Kidney epithelial cell (primary cell): ENCODE data around the gene LRRC40. TPM values are rescaled to one million over a fixed set of nuclear protein-coding genes. Genes with fewer than 3 reads are reported as not detected.
"Not testable (repeated sequence)": the region's sequence is repeated elsewhere in the genome, so short reads cannot be mapped to it uniquely, and the experiment has no call there.

Experiments
- DNase-seq: peaks from one replicate; pipeline ENCODE4 v3.0.0-alpha.2; 2010; ENCODE audit warnings: low read depth
- H3K27me3 ChIP-seq: 2 replicates; pipeline ENCODE4 v1.6.0; 2011; ENCODE audit warnings: low read length; ENCODE audit not compliant: control insufficient read depth, insufficient read depth
- H3K36me3 ChIP-seq: 2 replicates; pipeline ENCODE4 v1.5.1; 2011; ENCODE audit warnings: low read length; ENCODE audit not compliant: control insufficient read depth, insufficient read depth
- H3K4me3 ChIP-seq: 2 replicates; pipeline ENCODE4 v1.5.1; 2011; ENCODE audit warnings: low read depth, mild to moderate bottlenecking, control low read depth, low read length
- total RNA-seq: library from RNA; depleted of rRNA; stranded (reverse); fragments of >200 nt; gene quantifications from 2 replicates; pipeline ENCODE4 v1.2.3, GENCODE V29; 2015
- TF ChIP-seq, protein P1 (sequence below): IDR thresholded peaks from 2 replicates; pipeline ENCODE4 v1.5.1; 2011; ENCODE audit warnings: mild to moderate bottlenecking, moderate library complexity, low read length, control low read depth, inconsistent platforms; ENCODE audit not compliant: insufficient read depth, poor library complexity, severe bottlenecking

The LRRC40 gene
- total RNA-seq, 1 donor from 2014 or later, result 26.5 TPM

GRCh38 chr1:70202173-70202758 is 3.1 kb downstream of the LRRC40 start:
- Histone ChIP-seq H3K27me3 (no peaks in the 10 kb centered on the region), H3K36me3 (no peaks in the 10 kb centered on the region), H3K4me3 (no peak overlapping the region)
- TF ChIP-seq, protein P1, sequence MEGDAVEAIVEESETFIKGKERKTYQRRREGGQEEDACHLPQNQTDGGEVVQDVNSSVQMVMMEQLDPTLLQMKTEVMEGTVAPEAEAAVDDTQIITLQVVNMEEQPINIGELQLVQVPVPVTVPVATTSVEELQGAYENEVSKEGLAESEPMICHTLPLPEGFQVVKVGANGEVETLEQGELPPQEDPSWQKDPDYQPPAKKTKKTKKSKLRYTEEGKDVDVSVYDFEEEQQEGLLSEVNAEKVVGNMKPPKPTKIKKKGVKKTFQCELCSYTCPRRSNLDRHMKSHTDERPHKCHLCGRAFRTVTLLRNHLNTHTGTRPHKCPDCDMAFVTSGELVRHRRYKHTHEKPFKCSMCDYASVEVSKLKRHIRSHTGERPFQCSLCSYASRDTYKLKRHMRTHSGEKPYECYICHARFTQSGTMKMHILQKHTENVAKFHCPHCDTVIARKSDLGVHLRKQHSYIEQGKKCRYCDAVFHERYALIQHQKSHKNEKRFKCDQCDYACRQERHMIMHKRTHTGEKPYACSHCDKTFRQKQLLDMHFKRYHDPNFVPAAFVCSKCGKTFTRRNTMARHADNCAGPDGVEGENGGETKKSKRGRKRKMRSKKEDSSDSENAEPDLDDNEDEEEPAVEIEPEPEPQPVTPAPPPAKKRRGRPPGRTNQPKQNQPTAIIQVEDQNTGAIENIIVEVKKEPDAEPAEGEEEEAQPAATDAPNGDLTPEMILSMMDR, result no peak
- no peak for DNase-seq

GRCh38 chr1:70200065-70200464 is 5.3 kb downstream of the LRRC40 start:
- no peak overlapping the region for H3K4me3 ChIP-seq
- no peak for DNase-seq
- H3K36me3 ChIP-seq, result no peaks in the 10 kb centered on the region
- no peaks in the 10 kb centered on the region for H3K27me3 ChIP-seq
- TF ChIP-seq, protein P1, result no peak

DNA sequence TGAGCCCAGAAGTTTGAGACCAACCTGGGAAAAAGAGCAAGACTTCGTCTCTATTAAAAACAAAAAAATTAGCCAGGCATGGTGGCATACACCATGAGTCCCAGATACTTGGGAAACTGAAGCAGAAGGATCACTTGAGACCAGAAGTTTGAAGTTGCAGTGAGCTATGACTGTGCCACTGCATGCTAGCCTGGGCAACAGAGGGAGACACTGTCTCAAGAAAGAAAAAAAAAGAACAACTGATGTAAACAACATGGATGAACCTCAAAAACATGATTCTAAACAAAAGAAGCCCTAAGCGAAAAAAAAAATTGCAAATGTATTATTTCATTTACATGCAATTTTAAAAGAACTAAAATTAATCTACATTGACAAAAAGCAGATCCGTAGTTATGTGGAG is 9.0 kb downstream of the LRRC40 start:
- Histone ChIP-seq H3K4me3 (no peak overlapping the region), H3K36me3 (no peaks in the 10 kb centered on the region), H3K27me3 (no peaks in the 10 kb centered on the region)
- TF ChIP-seq, protein P1, result no peak
- DNase-seq, result no peak

- TF ChIP-seq, protein P1, result no peak
- no peak overlapping the region for H3K4me3 ChIP-seq
- DNase-seq, result no peak
- H3K27me3 ChIP-seq, result no peaks in the 10 kb centered on the region
- no peaks in the 10 kb centered on the region for H3K36me3 ChIP-seq
Observed at GRCh38 chr1:70195342-70195741, 10.0 kb downstream of the LRRC40 start.

DNA sequence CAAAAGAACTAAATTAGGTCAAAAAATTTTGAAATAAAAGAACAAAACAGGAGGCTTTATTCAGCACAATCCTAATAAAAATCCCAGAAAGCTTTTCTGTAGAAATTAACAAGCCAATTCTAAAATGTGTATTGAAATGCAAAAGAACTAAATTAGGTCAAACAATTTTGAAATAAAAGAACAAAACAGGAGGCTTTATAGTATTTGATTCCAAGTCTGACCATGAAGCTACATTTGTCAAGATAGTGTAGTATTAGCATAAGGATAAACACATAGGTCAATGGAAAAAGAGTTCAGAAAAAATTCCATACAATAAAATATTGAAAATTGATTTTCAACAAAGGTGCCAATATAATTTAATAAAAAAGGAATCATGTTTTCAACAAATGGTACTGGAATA is 10.8 kb downstream of the LRRC40 start:
- H3K36me3 ChIP-seq, result no peaks in the 10 kb centered on the region
- TF ChIP-seq, protein P1, result no peak
- no peaks in the 10 kb centered on the region for H3K27me3 ChIP-seq
- no peak overlapping the region for H3K4me3 ChIP-seq
- DNase-seq, result no peak

DNA sequence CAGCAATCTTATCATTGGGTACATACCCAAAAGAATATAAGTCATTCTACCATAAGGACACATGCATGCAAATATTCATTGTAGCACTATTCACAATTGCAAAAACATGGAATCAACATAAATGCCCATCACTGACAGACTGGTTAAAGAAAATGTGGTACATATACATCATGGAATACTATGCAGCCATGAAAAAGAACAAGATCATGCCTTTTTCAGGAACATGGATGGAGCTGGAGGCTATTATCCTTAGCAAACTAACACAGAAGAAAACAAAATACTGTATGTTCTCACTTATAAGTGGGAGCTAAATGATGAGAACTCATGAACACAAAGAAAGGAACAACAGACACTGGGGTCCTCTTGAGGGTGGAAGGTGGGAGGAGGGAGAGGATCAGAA is 12.9 kb downstream of the LRRC40 start:
- H3K4me3 ChIP-seq, H3K36me3 ChIP-seq, H3K27me3 ChIP-seq, DNase-seq: not testable (repeated sequence)
